Stomach (tissue), 4 donors: ENCODE data around the gene PRKCA.

ENCODE experiments used
- EP300 ChIP-seq: sonication (generic); formaldehyde crosslinking; IDR thresholded peaks from one replicate; pipeline ENCODE4 v1.6.1; 2017; ENCODE audit warnings: antibody characterized with exemption
- POLR2A ChIP-seq, 4 donors: fragments of 450-650 bp; IDR thresholded peaks; one replicate each; pipeline ENCODE4 v1.6.1; 2016; ENCODE audit warnings: antibody characterized with exemption in 4 of 4, control low read depth in 2 of 4, mild to moderate bottlenecking in 1 of 4, moderate library complexity in 1 of 4
- POLR2AphosphoS5 ChIP-seq, 3 donors: sonication (generic); formaldehyde crosslinking; IDR thresholded peaks; one replicate each; pipeline ENCODE4 v1.6.1; 2016; ENCODE audit warnings: antibody characterized with exemption in 3 of 3
- TF ChIP-seq, protein P1 (sequence below), 7 experiments: fragments of 450-650 bp in 4 of 7; fragments of 200-600 bp in 3 of 7; sonication (generic) in 3 of 7; IDR thresholded peaks; one replicate each; pipeline ENCODE4 v1.5.1; 2016 to 2019; ENCODE audit warnings: antibody characterized with exemption in 7 of 7, control low read depth in 2 of 7, mild to moderate bottlenecking in 1 of 7

DNA sequence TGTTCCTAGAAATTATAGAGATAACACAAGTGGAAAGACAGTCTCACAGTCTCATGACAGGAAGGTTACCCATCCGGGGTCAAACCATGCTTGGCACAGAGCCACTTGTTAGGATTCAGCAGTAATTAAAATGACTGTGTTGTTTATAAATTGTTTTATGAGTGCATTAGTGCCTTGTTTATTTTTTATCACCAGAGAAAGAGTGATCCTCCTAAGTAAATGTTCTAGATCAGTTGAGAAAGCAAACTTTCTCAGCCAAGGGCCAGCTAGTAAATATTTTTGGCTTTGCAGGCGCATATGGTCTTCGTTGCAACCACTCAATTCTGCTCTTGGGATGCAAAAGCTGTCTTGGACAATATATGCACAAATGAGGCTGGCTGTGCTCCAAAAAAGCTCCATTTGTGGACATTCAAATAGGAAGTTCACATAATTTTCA lies 278.6 kb downstream of the PRKCA start:
- TF ChIP-seq, protein P1, sequence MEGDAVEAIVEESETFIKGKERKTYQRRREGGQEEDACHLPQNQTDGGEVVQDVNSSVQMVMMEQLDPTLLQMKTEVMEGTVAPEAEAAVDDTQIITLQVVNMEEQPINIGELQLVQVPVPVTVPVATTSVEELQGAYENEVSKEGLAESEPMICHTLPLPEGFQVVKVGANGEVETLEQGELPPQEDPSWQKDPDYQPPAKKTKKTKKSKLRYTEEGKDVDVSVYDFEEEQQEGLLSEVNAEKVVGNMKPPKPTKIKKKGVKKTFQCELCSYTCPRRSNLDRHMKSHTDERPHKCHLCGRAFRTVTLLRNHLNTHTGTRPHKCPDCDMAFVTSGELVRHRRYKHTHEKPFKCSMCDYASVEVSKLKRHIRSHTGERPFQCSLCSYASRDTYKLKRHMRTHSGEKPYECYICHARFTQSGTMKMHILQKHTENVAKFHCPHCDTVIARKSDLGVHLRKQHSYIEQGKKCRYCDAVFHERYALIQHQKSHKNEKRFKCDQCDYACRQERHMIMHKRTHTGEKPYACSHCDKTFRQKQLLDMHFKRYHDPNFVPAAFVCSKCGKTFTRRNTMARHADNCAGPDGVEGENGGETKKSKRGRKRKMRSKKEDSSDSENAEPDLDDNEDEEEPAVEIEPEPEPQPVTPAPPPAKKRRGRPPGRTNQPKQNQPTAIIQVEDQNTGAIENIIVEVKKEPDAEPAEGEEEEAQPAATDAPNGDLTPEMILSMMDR (IDR thresholded peaks at IDR 0.05), result no peak
- no peak for TF ChIP-seq POLR2A (IDR thresholded peaks at IDR 0.05)
- no peak for TF ChIP-seq EP300
- TF ChIP-seq POLR2AphosphoS5 (IDR thresholded peaks at IDR 0.05), result no peak
